Common myeloid progenitor, CD34-positive (primary cell): ENCODE results near the gene FUOM.
A peak's percentile ranks its signal among the peaks of the same experiment; 100 is the strongest.

Source experiments
- CTCF ChIA-PET: fragments of 350-600 bp; sonication (Branson Sonifier 250); formaldehyde crosslinking; loops from one replicate; lab custom pipeline; 2021; ENCODE audit warnings: antibody characterized with exemption; lab: Charles Lee
- POLR2A ChIA-PET: fragments of 350-600 bp; sonication (Branson Sonifier 250); formaldehyde crosslinking; loops from one replicate; lab custom pipeline; 2021; ENCODE audit warnings: antibody characterized with exemption; lab: Charles Lee
- DNase-seq, 3 donors: peaks; one replicate each; pipeline versions ENCODE4 v3.0.0 to v3.0.0-alpha.2; 2013
- H3K27ac ChIP-seq, 2 experiments: 1 replicate in 1 of 2; 2 replicates in 1 of 2; pipeline ENCODE4 v1.7.0; 2013; ENCODE audit warnings: inconsistent platforms in 2 of 2, low read length in 2 of 2, mild to moderate bottlenecking in 2 of 2, low read depth in 1 of 2, moderate library complexity in 1 of 2; ENCODE audit not compliant: severe bottlenecking in 2 of 2, insufficient read depth in 1 of 2, poor library complexity in 1 of 2
- H3K27me3 ChIP-seq, 5 experiments: replicated peaks in 2 of 5; 1 replicate in 3 of 5; 2 replicates in 2 of 5; pipeline versions ENCODE4 v1.6.1 to v1.7.0; 2013; ENCODE audit warnings: low read length in 4 of 5, mild to moderate bottlenecking in 2 of 5, moderate library complexity in 2 of 5, inconsistent platforms in 1 of 5; ENCODE audit not compliant: insufficient read depth in 5 of 5, control insufficient read depth in 4 of 5
- H3K36me3 ChIP-seq, 4 experiments: 1 replicate in 2 of 4; 2 replicates in 2 of 4; pipeline versions ENCODE4 v1.6.1 to v1.7.0; 2013; ENCODE audit warnings: low read length in 3 of 4, control low read depth in 1 of 4, mild to moderate bottlenecking in 1 of 4; ENCODE audit not compliant: control insufficient read depth in 4 of 4, insufficient read depth in 4 of 4
- H3K4me1 ChIP-seq, 4 experiments: 1 replicate in 3 of 4; 2 replicates in 1 of 4; pipeline versions ENCODE4 v1.6.1 to v1.7.1; 2013; ENCODE audit warnings: low read length in 3 of 4, mild to moderate bottlenecking in 3 of 4, control low read depth in 1 of 4, inconsistent platforms in 1 of 4, moderate library complexity in 1 of 4; ENCODE audit not compliant: control insufficient read depth in 4 of 4, insufficient read depth in 4 of 4; ENCODE audit errors: control extremely low read depth in 1 of 4
- H3K4me3 ChIP-seq, 7 experiments: 1 replicate in 4 of 7; 2 replicates in 3 of 7; pipeline versions ENCODE4 v1.5.1 to v1.7.0; 2013; ENCODE audit warnings: mild to moderate bottlenecking in 7 of 7, low read length in 6 of 7, moderate library complexity in 6 of 7, inconsistent platforms in 2 of 7, low read depth in 2 of 7, control low read depth in 1 of 7; ENCODE audit not compliant: insufficient read depth in 4 of 7, control insufficient read depth in 1 of 7; ENCODE audit errors: extremely low read depth in 1 of 7
- H3K9me3 ChIP-seq, 5 experiments: 1 replicate in 4 of 5; 2 replicates in 1 of 5; pipeline versions ENCODE4 v1.6.1 to v1.7.1; 2013; ENCODE audit warnings: low read length in 4 of 5, mild to moderate bottlenecking in 2 of 5, inconsistent platforms in 1 of 5, low read depth in 1 of 5, moderate library complexity in 1 of 5; ENCODE audit not compliant: control insufficient read depth in 4 of 5, insufficient read depth in 2 of 5; ENCODE audit errors: control extremely low read depth in 1 of 5
- WGBS: methylation state at CpG from one replicate; pipeline ENCODE4 v1.1.5; 2013; ENCODE audit not compliant: insufficient coverage; 5-methylcytosine and 5-hydroxymethylcytosine counted together

The FUOM gene

GRCh38 chr10:133381036-133381435 is 23.2 kb upstream of the FUOM start:
- Histone ChIP-seq H3K4me3 (peak overlapping the region in 3 of 7 experiments; percentile 14 to 46 (median 33)), H3K9me3 (no peaks in the 10 kb centered on the region), H3K27ac (no peak overlapping the region), H3K36me3 (peaks cover 0 to 8% (median 0%) of the 10 kb centered on the region in 4 experiments), H3K27me3 (peaks cover 0 to 3% (median 0%) of the 10 kb centered on the region in 5 experiments), H3K4me1 (peaks cover 0 to 42% (median 31%) of the 10 kb centered on the region in 4 experiments)
- POLR2A ChIA-PET, result interaction anchor here (1.1 kb wide), 1 partner anchor 9 kb away, joined by 9 read pairs; no protein-coding TSS in a partner anchor
- CTCF ChIA-PET, result interaction anchor here (1.3 to 2.1 kb wide), 3 partner anchors 10 to 24 kb away, joined by 3 to 16 read pairs (median 4); no protein-coding TSS in a partner anchor
- WGBS, result 4% methylated on average over 7 of the region's 8 CpGs
- peak; percentile 78 to 96 (median 92) for DNase-seq

- H3K36me3 ChIP-seq, result peaks cover 0 to 8% (median 0%) of the 10 kb centered on the region in 4 experiments
- peak overlapping the region in 4 of 7 experiments; percentile 48 to 78 (median 73) for H3K4me3 ChIP-seq
- no peak overlapping the region for H3K27ac ChIP-seq
- no peaks in the 10 kb centered on the region for H3K9me3 ChIP-seq
- CTCF ChIA-PET, result interaction anchor here (1.3 to 2.1 kb wide), 2 partner anchors 10 to 23 kb away, joined by 3 to 4 read pairs; no protein-coding TSS in a partner anchor
- POLR2A ChIA-PET, result no interaction called here
- peaks cover 0 to 3% (median 0%) of the 10 kb centered on the region in 5 experiments for H3K27me3 ChIP-seq
- 93% methylated on average over 31 of the region's 36 CpGs for WGBS
- no peak for DNase-seq
- peaks cover 0 to 42% (median 31%) of the 10 kb centered on the region in 4 experiments for H3K4me1 ChIP-seq
These were observed 22.2 kb upstream of the FUOM start for GRCh38 chr10:133379801-133380666.

- H3K27ac ChIP-seq, result no peak within 1 kb of the TSS
- H3K4me3 ChIP-seq, result peak within 1 kb of the TSS; percentile 43 to 81 (median 72)
- H3K27me3 ChIP-seq, result peaks cover 0 to 3% (median 0%) of the 10 kb centered on the region in 5 experiments
- H3K4me1 ChIP-seq, result peaks cover 0 to 42% (median 31%) of the 10 kb centered on the region in 4 experiments
- 1% methylated on average over 39 of the region's 78 CpGs for WGBS
- POLR2A ChIA-PET, result no interaction called here
- H3K9me3 ChIP-seq, result no peaks in the 10 kb centered on the region
- H3K36me3 ChIP-seq, result peaks cover 0 to 6% (median 0%) of the 10 kb centered on the region in 4 experiments
- CTCF ChIA-PET, result interaction anchor here (2.1 kb wide), 1 partner anchor 9 kb away, joined by 4 read pairs; no protein-coding TSS in a partner anchor
- peak in 2 of 3 donors; percentile 53 to 63 for DNase-seq
These were observed 21.5 kb upstream of the FUOM start, which contains the start of gene PAOX for GRCh38 chr10:133379152-133379800. Gene PAOX (plus strand): TSS chr10:133379262. CDS start chr10:133379317, 55 bp downstream.

- WGBS, result 0% methylated on average over 56 of the region's 90 CpGs
- H3K4me3 ChIP-seq, result peak overlapping the region; percentile 43 to 81 (median 72)
- H3K9me3 ChIP-seq, result no peaks in the 10 kb centered on the region
- H3K36me3 ChIP-seq, result no peaks in the 10 kb centered on the region
- DNase-seq, result peak in 2 of 3 donors; percentile 54 to 70
- peaks cover 0 to 47% (median 35%) of the 10 kb centered on the region in 4 experiments for H3K4me1 ChIP-seq
- no peak overlapping the region for H3K27ac ChIP-seq
- CTCF ChIA-PET, result interaction anchor here (0.9 to 2.7 kb wide), 4 partner anchors 10 to 51 kb away, joined by 3 to 10 read pairs (median 4); no protein-coding TSS in a partner anchor
- POLR2A ChIA-PET, result interaction anchor here (0.6 kb wide), 1 partner anchor 103 kb away, joined by 3 read pairs; no protein-coding TSS in a partner anchor
- H3K27me3 ChIP-seq, result peaks cover 0 to 3% (median 0%) of the 10 kb centered on the region in 5 experiments
These were observed 20.7 kb upstream of the FUOM start for GRCh38 chr10:133378251-133379096.

GRCh38 chr10:133377818-133378250 is 20.0 kb upstream of the FUOM start:
- Histone ChIP-seq H3K4me3 (peak overlapping the region; percentile 43 to 81 (median 72)), H3K4me1 (peaks cover 0 to 47% (median 35%) of the 10 kb centered on the region in 4 experiments), H3K9me3 (no peaks in the 10 kb centered on the region), H3K27me3 (peaks cover 0 to 3% (median 0%) of the 10 kb centered on the region in 5 experiments), H3K27ac (no peak overlapping the region), H3K36me3 (no peaks in the 10 kb centered on the region)
- ChIA-PET POLR2A (interaction anchor here (0.6 kb wide), 1 partner anchor 103 kb away, joined by 3 read pairs; no protein-coding TSS in a partner anchor), CTCF (interaction anchor here (0.9 to 2.7 kb wide), 5 partner anchors 10 to 50 kb away, joined by 3 to 10 read pairs (median 4); no protein-coding TSS in a partner anchor)
- DNase-seq, result no peak
- WGBS, result 63% methylated on average over 13 of the region's 20 CpGs
